Raji (cell line): ENCODE results near the gene KMT2D.
A peak's percentile ranks its signal among the peaks of the same experiment; 100 is the strongest.

Experiments used
- POLR2A ChIP-seq: IDR thresholded peaks from 2 replicates; pipeline ENCODE4 v1.6.1; 2011; ENCODE audit warnings: low read depth, low read length, control low read depth; ENCODE audit not compliant: insufficient read depth

Gene KMT2D, protein sequence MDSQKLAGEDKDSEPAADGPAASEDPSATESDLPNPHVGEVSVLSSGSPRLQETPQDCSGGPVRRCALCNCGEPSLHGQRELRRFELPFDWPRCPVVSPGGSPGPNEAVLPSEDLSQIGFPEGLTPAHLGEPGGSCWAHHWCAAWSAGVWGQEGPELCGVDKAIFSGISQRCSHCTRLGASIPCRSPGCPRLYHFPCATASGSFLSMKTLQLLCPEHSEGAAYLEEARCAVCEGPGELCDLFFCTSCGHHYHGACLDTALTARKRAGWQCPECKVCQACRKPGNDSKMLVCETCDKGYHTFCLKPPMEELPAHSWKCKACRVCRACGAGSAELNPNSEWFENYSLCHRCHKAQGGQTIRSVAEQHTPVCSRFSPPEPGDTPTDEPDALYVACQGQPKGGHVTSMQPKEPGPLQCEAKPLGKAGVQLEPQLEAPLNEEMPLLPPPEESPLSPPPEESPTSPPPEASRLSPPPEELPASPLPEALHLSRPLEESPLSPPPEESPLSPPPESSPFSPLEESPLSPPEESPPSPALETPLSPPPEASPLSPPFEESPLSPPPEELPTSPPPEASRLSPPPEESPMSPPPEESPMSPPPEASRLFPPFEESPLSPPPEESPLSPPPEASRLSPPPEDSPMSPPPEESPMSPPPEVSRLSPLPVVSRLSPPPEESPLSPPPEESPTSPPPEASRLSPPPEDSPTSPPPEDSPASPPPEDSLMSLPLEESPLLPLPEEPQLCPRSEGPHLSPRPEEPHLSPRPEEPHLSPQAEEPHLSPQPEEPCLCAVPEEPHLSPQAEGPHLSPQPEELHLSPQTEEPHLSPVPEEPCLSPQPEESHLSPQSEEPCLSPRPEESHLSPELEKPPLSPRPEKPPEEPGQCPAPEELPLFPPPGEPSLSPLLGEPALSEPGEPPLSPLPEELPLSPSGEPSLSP (N-terminal part only)

DNA sequence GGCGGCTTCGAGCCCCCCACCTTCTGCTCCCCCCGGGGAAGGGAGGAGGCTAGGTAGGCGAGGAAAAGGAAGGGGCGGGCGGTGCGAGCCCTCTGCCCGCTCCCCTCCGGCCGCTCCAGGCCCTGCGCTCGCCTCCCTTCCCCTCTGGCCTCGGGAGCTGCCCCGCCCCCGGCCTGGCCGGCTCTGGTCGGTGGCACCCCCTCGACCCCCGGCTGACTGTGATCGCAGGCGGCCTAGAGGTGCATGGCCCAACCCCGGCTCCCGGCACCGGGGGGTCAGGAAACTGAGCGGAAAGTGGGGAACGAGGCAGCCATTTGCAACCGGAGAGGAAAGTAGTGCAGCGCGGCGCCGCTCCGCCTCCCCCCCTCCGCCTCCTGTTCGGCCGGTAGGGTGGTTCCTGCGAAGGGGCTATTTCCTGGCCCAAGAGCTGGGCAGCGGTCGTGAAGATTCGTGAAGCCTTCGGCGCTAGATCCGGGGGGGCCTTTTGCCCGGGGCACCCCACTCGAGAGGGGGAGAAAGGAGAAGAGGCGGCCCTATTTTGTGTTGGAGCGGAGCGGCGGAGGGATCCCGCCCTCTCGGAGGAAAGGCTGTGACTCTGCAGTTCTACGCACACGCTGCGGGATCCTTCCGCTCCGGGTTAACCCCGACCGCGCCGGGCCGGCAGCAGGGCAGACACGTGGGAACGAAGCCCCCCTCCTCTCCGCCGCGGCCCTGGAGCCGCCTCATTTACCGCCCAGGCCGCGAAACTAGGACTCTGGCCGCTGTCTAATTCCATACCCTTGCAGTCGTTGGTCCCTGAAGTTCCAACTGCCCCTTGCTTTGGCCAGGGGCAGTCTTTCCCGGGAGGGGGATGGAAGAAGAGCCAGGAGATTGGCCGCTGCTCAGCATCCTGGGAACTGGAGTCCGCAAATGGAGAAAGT, at the start of gene KMT2D:
TSS of gene KMT2D (minus strand) at position 558 of the 920 bp plus-strand sequence. CDS start 5,470 bp downstream, outside the sequence.
- peak; percentile 91 for TF ChIP-seq POLR2A

DNA sequence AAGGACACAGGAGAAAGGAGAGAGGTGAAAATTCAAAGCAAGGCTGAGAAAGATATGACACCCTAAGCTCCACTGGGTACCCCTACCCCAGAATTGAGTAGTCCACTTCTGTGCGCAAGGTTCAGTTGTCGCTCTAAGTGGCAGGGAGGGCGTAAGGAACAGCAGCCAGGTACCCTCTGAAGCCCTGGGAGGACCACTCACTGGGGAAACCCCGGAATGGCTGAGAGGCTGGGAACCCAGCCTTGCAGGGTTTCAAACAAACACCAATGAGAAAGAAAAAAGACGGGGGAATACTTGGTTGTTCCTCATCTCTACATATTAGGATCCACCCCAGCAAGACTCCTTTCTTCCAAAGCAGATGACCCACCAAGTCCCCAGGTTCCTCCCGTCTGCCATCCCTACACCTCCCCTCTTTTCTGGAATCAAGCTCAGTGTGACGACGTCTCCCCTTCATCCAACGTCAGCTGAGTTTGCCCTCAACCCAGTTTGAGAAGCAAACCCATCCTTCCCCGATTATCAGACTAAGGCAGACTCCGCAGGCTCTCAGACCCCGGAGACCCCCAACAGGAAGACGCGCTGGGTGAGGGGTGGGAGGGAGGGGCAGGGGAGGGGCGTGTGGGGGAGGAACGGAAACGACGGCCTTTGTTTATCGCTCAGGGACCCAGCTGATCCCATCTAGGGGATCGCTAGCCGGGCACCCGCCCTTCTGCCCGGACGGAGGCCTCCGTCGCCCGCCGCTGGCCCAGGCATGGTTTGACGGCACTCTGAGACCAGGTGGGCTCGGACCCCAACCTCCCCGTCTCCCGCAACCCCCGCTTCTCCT, 49.3 kb upstream of the KMT2D start:
- no peak for TF ChIP-seq POLR2A

GRCh38 chr12:49108958-49109404, 48.4 kb upstream of the KMT2D start:
- no peak for TF ChIP-seq POLR2A

DNA sequence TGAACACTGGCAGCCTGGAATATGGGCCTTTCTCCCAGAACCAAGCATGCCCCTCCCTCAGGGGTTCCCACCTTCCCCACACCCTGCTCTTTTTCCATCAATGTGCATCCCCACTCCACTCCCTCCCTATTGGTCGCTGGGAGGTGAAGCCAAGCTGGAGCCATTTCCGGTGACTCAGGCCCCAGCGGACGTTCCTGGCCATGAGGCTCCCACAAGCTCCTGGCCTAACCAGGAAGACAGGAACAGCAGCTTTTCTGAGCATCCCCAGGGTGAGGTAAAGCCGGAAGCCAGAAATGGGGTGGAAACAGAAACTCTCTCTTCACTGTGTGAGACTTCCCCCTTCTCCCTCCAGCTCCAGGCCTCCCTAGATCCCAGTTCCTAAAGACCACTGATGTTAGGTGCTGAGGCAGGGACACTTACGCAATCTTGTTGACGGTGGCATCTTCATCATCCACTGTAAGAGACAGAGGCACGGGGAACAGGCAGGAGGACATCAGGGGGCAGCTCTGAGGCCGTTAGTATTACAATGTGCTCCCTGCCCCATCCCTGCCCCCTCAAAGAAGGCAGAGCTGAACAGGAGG, 45.0 kb upstream of the KMT2D start:
- no peak for TF ChIP-seq POLR2A

DNA sequence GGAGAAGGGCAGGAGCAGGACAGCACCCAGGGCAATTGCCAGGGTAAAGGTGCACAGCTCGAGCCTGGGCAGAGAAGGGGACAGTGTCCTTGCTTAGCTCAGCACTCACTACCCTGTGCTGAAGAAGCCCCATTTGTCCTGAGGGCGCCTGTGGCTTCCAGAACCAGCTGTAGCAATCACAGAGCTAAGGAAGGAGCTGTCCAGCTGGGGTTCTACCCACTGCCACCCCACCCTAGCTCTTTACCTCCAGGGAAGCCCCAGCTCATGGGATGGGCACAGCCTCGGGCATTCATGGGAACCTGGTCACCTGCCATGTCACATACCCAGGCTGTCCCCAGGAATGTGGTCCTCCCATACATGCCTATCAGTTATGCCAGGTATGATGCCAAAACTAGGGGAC, 44.2 kb upstream of the KMT2D start:
- TF ChIP-seq POLR2A, result no peak

DNA sequence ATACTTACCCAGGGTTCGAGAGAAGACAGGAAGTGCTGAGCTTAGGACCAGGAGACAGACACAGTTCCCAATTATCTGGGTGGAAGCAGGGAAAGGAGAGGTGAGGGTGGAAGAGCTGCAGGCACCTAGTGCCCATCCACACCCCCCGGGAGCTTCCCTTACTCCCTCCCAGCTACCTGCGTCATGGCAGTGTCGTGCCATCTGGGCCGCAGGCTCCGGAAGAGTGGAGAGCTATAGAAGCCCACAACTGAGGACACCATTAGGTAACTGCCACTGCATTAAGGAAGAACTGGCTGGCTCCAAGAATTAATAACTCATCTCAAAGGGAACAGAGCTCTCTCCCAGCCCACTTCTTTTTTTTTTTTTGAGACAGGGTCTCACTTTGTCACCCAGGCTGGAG, 39.8 kb upstream of the KMT2D start:
- no peak for TF ChIP-seq POLR2A

DNA sequence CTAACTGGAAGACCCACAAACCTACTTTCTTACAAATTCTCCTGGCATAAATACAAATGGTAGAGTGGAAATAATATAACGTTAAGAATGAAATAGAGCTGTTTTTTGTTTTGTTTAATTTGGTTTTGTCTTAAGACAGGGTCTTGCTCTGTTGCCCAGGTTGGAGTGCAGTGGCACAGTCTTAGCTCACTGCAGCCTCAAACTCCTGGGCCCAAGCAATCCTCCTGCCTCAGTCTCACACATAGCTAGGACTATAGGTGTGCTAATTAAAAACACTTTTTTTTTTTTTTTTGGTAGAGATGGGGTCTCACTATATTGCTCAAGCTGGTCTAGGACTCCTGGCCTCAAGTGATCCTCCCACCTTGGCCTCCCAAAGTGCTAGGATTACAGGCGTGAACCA, 38.1 kb upstream of the KMT2D start:
- TF ChIP-seq POLR2A, result no peak

DNA sequence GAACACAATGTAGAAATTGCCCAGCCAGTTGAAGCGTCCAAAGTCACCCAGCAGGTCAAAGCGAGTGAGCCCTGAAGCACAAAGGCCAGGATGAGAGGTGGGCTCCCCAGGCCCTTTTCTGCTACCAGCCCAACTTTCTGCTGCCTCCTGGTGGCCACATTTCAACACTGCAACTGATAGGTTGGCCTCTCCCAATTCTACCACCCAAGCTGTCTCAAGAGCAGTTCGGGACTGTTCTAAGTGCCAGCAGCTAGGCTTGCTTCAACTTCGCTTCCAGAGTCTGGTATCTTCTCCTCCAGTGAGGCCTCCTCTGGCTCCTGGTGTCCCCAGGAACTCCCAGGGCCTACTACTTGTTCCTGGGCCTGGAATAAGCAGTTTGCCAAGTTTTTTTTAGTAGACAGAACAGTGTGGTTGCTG, 37.4 kb upstream of the KMT2D start:
- TF ChIP-seq POLR2A, result no peak

DNA sequence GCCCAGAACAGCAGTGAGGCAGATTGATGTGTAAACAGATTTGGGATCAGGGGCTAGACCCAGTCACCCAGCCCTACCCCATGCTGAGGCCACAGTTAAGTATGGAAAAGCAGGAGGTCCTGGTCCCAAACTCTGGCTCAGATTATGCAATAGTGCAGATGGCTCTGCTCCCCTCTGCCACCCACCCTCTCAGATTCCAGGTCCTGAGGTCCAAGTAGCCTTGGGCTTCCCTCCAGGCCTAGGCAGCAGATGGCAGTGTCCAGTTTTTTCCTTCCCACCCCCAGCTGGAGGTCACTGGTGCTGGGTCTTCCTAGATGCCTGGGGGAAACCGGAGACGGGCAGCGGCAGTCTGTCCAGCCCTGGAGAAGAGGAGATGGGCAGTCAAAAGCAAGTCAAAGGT, 36.8 kb upstream of the KMT2D start:
- TF ChIP-seq POLR2A, result no peak

DNA sequence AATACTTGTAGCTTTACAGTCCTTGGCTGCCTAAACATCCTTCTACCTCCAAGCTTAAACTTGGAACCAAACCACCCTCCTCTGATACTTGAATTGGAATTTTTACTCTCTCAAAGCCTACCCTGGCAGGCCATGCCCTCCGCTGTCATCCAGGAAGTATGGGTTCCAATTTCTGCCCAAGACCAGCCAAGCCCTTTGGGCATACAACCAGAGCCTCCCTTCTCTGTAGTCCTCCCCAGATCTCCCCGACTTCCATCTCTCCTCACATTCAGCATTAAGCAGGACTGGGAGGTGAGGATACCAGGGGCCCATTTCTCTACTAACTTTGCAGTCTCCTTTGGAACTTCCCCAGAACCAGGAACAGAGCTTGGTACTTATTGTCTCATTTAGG, 34.4 kb upstream of the KMT2D start:
- TF ChIP-seq POLR2A, result no peak

GRCh38 chr12:49094160-49094974, 33.8 kb upstream of the KMT2D start, which contains the start of gene DHH:
Gene DHH, minus strand, starts transcription at chr12:49094801. Its CDS starts 289 bp downstream, at chr12:49094512.
- no peak for TF ChIP-seq POLR2A

DNA sequence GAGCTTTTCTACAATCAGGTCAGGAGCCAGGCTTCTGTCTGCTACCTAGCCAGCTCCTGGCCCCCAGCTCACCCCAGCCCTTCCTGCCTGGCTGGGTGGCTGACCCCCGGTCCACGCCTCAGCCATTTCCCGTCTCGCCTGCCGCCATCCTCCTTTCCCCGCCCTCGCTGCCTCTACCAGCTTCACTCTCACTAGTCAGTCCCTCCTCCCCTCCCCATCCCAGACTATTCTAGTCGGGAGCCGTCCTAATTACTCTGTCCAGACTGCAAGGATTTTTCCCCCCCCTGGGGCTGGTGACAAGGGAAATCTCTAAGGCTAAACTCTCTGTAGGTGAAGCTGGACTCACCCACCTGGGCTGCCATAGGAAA, 33.2 kb upstream of the KMT2D start:
- no peak for TF ChIP-seq POLR2A
